Sigmoid colon (tissue), 7 donors: ENCODE results near the gene ARSB. TPM values are rescaled to one million over a fixed set of nuclear protein-coding genes. Genes with fewer than 3 reads are reported as not detected.

ENCODE experiments used
- DNase-seq: peaks from one replicate; pipeline ENCODE4 v3.0.0-alpha.2; 2019
- H3K27ac ChIP-seq, 4 donors: fragments of 200-600 bp; sonication (generic); one replicate each; pipeline ENCODE4 v1.5.1; 2016 to 2019; ENCODE audit warnings: mild to moderate bottlenecking in 1 of 4
- H3K27me3 ChIP-seq, 3 donors: fragments of 200-600 bp; sonication (generic); one replicate each; pipeline ENCODE4 v1.5.1; 2019; ENCODE audit warnings: mild to moderate bottlenecking in 1 of 3
- H3K36me3 ChIP-seq, 4 donors: fragments of 200-600 bp; sonication (generic); one replicate each; pipeline ENCODE4 v1.5.1; 2016 to 2019
- H3K4me1 ChIP-seq, 4 donors: fragments of 200-600 bp; sonication (generic); one replicate each; pipeline ENCODE4 v1.5.1; 2017 to 2019
- H3K4me3 ChIP-seq, 4 donors: fragments of 200-600 bp; sonication (generic); one replicate each; pipeline ENCODE4 v1.5.1; 2017 to 2019; ENCODE audit warnings: mild to moderate bottlenecking in 2 of 4, moderate library complexity in 1 of 4
- H3K9me3 ChIP-seq, 4 donors: fragments of 200-600 bp in 3 of 4; sonication (generic) in 3 of 4; one replicate each; pipeline versions ENCODE4 v1.5.1 to v1.6.1; 2013 to 2019
- CTCF ChIP-seq, 4 experiments: fragments of 450-650 bp in 3 of 4; fragments of 200-600 bp in 1 of 4; IDR thresholded peaks; one replicate each; pipeline ENCODE4 v1.5.1; 2016 to 2019; ENCODE audit warnings: antibody characterized with exemption in 4 of 4, mild to moderate bottlenecking in 3 of 4, moderate library complexity in 2 of 4
- EP300 ChIP-seq, 4 donors: sonication (generic); formaldehyde crosslinking; IDR thresholded peaks; one replicate each; pipeline ENCODE4 v1.6.1; 2017; ENCODE audit warnings: antibody characterized with exemption in 4 of 4
- POLR2A ChIP-seq, 2 donors: fragments of 450-650 bp; IDR thresholded peaks; one replicate each; pipeline ENCODE4 v1.6.1; 2016; ENCODE audit warnings: antibody characterized with exemption in 2 of 2, mild to moderate bottlenecking in 2 of 2, moderate library complexity in 2 of 2
- POLR2AphosphoS5 ChIP-seq, 4 donors: sonication (generic); formaldehyde crosslinking; IDR thresholded peaks; one replicate each; pipeline ENCODE4 v1.6.1; 2017; ENCODE audit warnings: antibody characterized with exemption in 4 of 4
- WGBS, 2 donors: extraction: QIAGEN DNeasy Blood & Tissue Kit; methylation state at CpG; one replicate each; pipeline ENCODE4 v1.1.7; 2013; 5-methylcytosine and 5-hydroxymethylcytosine counted together
- intact Hi-C: fragments of 100-400 bp; cut with DNase I; formaldehyde crosslinking; loops from one replicate; pipeline ENCODE4 v1.15.1; 2023
- polyA plus RNA-seq, 3 donors: library from polyadenylated mRNA; stranded (reverse); fragments of 200-250 nt; gene quantifications; one replicate each; pipeline ENCODE4 v1.2.3, GENCODE V29; 2013
- total RNA-seq, 4 donors: library from RNA; depleted of rRNA; stranded (reverse); fragments of >200 nt; gene quantifications; one replicate each; pipeline ENCODE4 v1.1.0, GENCODE V29; 2016
- donor health status: healthy with polysubstance abuse.
- donor health status: Bipolar disorder and iron deficiency.
- donor health status: healthy.

ARSB gene
- total and polyA plus RNA-seq, 7 donors = 1.2 to 22.2 (median 8.6) TPM

GRCh38 chr5:78758169-78758839 is 226.8 kb downstream of the ARSB start:
- H3K4me3 ChIP-seq = no peak overlapping the region
- intact Hi-C loops = no loop called here
- H3K27ac ChIP-seq = no peak overlapping the region
- DNase-seq = no peak
- no peaks in the 10 kb centered on the region for H3K9me3 ChIP-seq
- peaks cover 0 to 22% (median 7%) of the 10 kb centered on the region in 4 donors for H3K4me1 ChIP-seq
- WGBS, 2 donors = 67 to 80% methylated on average over 2 of the region's 2 CpGs
- H3K27me3 ChIP-seq = no peaks in the 10 kb centered on the region
- no peak for TF ChIP-seq CTCF (IDR thresholded peaks at IDR 0.05)
- no peak for TF ChIP-seq POLR2A (IDR thresholded peaks at IDR 0.05)
- TF ChIP-seq EP300 (IDR thresholded peaks at IDR 0.05) = no peak
- no peaks in the 10 kb centered on the region for H3K36me3 ChIP-seq

DNA sequence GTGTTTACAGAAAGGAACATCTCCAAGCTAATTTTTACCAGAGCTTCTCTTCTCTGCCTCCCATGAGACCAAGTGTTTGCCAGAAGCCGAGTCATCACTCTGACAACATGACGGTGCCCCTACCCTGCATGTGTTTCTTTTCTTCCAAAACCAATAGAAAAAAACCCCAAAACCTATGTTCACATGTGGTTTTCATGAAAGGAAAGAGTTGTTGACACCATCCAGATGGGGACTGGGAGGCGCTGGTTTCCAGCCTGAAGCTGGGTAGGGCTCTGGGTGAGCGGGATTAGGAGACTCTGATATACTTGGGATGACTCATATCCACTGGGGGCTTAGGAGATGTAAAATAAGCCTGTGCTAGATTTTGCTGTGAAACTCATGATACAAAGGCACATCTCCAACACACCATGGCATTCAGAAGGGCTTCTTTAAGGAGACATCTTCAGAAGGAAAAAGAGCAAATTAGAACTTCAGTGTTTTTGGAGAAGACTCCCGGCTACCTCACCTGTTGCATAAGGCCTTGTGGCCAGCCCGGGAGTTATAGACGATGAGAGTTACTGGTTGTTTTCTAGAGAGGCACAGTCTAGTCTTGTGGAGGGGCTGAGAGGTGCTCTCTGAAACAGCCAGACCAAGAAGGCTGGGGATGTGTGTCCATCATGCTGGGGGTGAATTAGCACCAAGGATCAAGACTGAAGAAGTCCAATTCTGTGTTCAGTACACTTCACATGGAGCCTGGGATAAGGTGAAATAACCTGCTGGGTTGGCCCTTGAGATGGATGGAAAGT is 227.6 kb downstream of the ARSB start:
- TF ChIP-seq CTCF (IDR thresholded peaks at IDR 0.05) (no peak), POLR2AphosphoS5 (IDR thresholded peaks at IDR 0.05) (no peak), EP300 (IDR thresholded peaks at IDR 0.05) (no peak), POLR2A (IDR thresholded peaks at IDR 0.05) (no peak)
- H3K27ac ChIP-seq = no peak overlapping the region

GRCh38 chr5:78756858-78757257 is 228.3 kb downstream of the ARSB start:
- no peak overlapping the region for H3K4me3 ChIP-seq
- intact Hi-C loops = no loop called here

More for the DNA sequence above, 227.6 kb downstream of the ARSB start:
- WGBS, 2 donors = 69 to 91% methylated on average over 7 of the region's 7 CpGs
- Histone ChIP-seq H3K9me3 (no peaks in the 10 kb centered on the region), H3K36me3 (no peaks in the 10 kb centered on the region), H3K27me3 (no peaks in the 10 kb centered on the region), H3K4me1 (peaks cover 0 to 22% (median 7%) of the 10 kb centered on the region in 4 donors), H3K4me3 (no peak overlapping the region)
- intact Hi-C loops = no loop called here
- no peak for DNase-seq

GRCh38 chr5:78755822-78756429 is 229.2 kb downstream of the ARSB start:
- 65 to 75% methylated on average over 2 of the region's 2 CpGs for WGBS, 2 donors
- H3K9me3 ChIP-seq = no peaks in the 10 kb centered on the region
- H3K27ac ChIP-seq = no peak overlapping the region
- TF ChIP-seq POLR2AphosphoS5 (IDR thresholded peaks at IDR 0.05) (no peak), EP300 (IDR thresholded peaks at IDR 0.05) (no peak), CTCF (IDR thresholded peaks at IDR 0.05) (no peak), POLR2A (IDR thresholded peaks at IDR 0.05) (no peak)
- intact Hi-C loops = no loop called here
- no peak for DNase-seq
- no peaks in the 10 kb centered on the region for H3K36me3 ChIP-seq
- H3K27me3 ChIP-seq = no peaks in the 10 kb centered on the region
- H3K4me1 ChIP-seq = peaks cover 0 to 22% (median 7%) of the 10 kb centered on the region in 4 donors
- H3K4me3 ChIP-seq = no peak overlapping the region

More at GRCh38 chr5:78756858-78757257, 228.3 kb downstream of the ARSB start:
- WGBS, 2 donors = 63 to 67% methylated on average over 3 of the region's 3 CpGs
- DNase-seq = no peak
- no peaks in the 10 kb centered on the region for H3K9me3 ChIP-seq
- H3K27ac ChIP-seq = peak overlapping the region in 1 of 4 donors; percentile 8
- H3K4me1 ChIP-seq = peaks cover 0 to 22% (median 7%) of the 10 kb centered on the region in 4 donors
- no peak for TF ChIP-seq POLR2A (IDR thresholded peaks at IDR 0.05)
- no peak for TF ChIP-seq CTCF (IDR thresholded peaks at IDR 0.05)
- no peak for TF ChIP-seq POLR2AphosphoS5 (IDR thresholded peaks at IDR 0.05)
- TF ChIP-seq EP300 (IDR thresholded peaks at IDR 0.05) = no peak
- no peaks in the 10 kb centered on the region for H3K36me3 ChIP-seq
- H3K27me3 ChIP-seq = no peaks in the 10 kb centered on the region
